GM21737 (cell line): ENCODE data around the gene PSD.

Experiments
- ATAC-seq: cut with Tn5 transposase; IDR thresholded peaks from one replicate; pipeline ENCODE4 v1.9.1; 2021; ENCODE audit warnings: mild to moderate bottlenecking, moderate library complexity; ENCODE audit not compliant: unreplicated experiment

Gene PSD

GRCh38 chr10:102393411-102394078 is 25.0 kb downstream of the PSD start:
- ATAC-seq: no peak

- ATAC-seq: no peak
Observed at GRCh38 chr10:102392306-102392705, 26.3 kb downstream of the PSD start.

- no peak for ATAC-seq
Observed at GRCh38 chr10:102389894-102390293, 28.7 kb downstream of the PSD start.

DNA sequence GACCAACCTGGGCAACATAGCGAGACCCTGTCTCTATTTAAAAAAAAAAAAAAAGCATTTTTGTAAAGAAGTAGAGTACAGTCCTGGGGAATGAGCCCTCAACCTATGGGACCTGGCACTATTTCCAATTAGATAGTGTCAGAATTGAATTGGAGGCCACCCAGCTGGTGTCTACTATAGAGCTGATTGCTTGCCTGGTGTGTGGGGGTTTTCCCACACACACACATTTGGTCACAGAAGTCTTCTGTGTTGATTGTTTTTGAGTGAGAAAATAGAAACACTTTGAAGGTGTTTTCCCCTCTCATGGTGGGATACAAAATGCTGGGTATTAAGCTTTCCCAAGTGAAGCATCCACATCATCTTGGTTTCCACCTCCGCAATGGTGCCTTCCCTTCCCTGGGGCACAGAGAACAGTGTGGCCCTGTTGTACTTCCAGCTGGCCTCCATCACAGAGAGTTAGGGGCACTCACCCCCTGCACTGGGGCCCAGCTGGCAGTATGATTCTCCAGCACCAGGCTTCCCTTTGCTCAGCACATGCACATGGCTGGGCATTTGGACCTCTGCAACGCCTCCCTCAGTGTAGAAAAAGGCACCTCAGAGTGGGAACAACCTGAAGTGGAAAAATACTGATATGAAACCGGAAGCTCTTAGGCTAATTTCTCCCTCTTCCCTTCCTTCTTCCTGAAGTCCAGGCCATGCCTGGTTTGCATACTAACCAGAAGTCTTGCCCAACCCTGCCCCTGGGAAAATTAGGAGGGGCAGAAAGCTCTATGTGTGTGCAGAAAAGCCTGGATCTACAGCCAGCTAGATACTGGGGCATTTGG is 33.8 kb downstream of the PSD start:
- no peak for ATAC-seq

GRCh38 chr10:102384053-102384452 is 34.5 kb downstream of the PSD start:
- no peak for ATAC-seq

GRCh38 chr10:102382871-102383270 is 35.7 kb downstream of the PSD start:
- ATAC-seq: no peak

GRCh38 chr10:102381983-102382382 is 36.6 kb downstream of the PSD start:
- ATAC-seq: no peak

DNA sequence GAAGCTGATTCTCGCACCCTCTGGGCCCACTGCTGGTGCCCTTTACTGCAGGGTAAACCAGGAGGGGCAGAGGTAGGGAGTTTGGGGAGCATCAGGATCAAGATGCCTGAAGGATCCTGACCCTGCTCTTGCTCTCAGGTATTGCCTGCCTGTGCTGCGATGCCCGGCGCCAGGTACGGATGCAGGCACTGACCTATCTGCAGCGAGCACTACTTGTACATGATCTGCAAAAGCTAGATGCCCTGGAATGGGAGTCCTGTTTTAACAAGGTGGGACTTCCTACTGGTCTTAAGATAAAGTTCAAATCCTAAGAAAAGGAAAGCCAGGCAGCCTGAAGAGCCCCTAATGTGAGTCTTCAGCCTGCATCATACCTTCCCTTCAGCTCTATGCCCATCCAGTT is 39.2 kb downstream of the PSD start:
- no peak for ATAC-seq

DNA sequence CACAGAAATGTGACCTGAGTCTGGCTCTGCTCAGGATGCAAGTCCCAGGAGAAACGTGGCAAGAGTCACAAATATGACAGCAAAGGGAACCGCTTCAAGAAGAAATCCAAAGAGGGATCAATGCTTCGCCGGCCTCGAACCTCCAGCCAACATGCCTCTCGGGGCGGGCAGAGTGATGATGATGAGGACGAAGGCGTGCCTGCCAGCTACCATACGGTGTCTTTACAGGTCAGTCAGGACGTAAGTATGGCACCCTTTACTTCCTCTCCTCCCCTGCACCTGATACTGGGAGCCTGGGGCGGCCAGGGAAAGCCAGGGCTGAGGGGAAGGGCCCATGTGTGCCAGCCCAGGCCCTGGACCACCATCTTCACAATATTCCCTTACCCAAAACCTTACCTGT is 41.7 kb downstream of the PSD start:
- ATAC-seq: no peak

- no peak for ATAC-seq
Observed at GRCh38 chr10:102375867-102376266, 42.7 kb downstream of the PSD start.

GRCh38 chr10:102375250-102375649 is 43.3 kb downstream of the PSD start:
- no peak for ATAC-seq

DNA sequence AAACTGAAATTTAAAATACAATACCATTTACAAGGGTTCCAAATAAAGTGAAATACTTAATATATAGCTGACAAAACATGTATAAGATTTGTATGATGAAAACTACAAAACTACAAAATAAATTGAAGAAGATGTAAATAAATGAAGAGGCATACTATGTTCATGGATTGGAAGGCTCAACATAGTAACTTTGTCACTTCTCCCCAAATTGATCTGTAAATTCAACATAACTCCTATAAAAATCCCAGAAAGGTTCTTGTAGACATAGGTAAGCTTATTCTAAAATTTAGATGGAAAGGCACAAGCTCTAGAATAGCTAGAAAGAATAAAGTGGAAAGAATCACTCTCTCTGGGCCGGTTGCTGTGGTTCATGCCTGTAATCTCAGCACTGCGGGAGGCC is 47.3 kb downstream of the PSD start:
- no peak for ATAC-seq

- ATAC-seq: no peak
Observed at GRCh38 chr10:102368077-102368476, 50.5 kb downstream of the PSD start.

- ATAC-seq: no peak
Observed at GRCh38 chr10:102367441-102367840, 51.1 kb downstream of the PSD start.

DNA sequence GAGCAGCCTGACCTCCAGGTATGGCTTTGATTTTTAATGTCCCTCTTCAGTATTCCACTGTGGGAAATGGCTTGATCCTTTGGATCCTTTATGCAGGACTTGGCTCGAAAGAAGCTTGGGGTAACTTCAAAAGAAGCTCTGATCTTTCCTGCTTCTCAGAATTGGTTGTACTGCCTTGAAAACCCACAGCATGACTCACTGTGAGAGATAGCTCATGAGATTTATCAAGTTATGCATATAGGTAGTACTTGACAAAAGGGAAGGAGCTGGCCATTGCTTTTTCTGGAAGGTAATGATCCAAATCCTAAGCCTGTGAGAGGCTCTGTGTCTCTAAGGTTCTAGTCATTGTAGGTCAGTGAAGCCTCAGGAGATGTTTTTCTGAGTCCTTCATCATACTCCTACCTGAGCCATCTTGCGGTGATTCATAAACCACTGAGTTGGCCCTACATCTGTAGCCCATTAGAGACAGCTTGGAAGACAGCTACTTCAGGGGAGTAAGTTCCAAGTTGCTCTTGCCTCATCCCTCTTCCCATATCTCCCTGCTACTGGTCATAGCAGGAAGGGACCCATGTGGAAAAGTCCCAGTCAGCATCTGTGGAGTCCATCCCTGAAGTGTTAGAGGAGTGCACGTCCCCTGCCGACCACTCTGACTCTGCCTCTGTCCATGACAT is 59.7 kb downstream of the PSD start:
- ATAC-seq: no peak

GRCh38 chr10:102354451-102354850 is 64.1 kb downstream of the PSD start:
- ATAC-seq: no peak
